NCI-H187 (cell line): ENCODE data around the gene TGFBR3L.
"Not testable (repeated sequence)": the region's sequence is repeated elsewhere in the genome, so short reads cannot be mapped to it uniquely, and the experiment has no call there.

Source experiments
- DNase-seq, 2 experiments: peaks; one replicate each; lab custom pipeline; 2025; lab: John Stamatoyannopoulos, UW

The TGFBR3L gene

GRCh38 chr19:7961082-7961481 is 46.5 kb downstream of the TGFBR3L start:
- DNase-seq = not testable (repeated sequence)

GRCh38 chr19:7961920-7962626 is 47.4 kb downstream of the TGFBR3L start:
- no peak for DNase-seq

GRCh38 chr19:7962644-7963268 is 48.1 kb downstream of the TGFBR3L start:
- no peak for DNase-seq

- no peak for DNase-seq
Observed at GRCh38 chr19:7963566-7963965, 48.9 kb downstream of the TGFBR3L start.

- no peak for DNase-seq
Observed at GRCh38 chr19:7965259-7965841, 50.7 kb downstream of the TGFBR3L start.

- no peak for DNase-seq
Observed at GRCh38 chr19:7965921-7966665, 51.5 kb downstream of the TGFBR3L start.

- DNase-seq = no peak
Observed at GRCh38 chr19:7968008-7968795, 53.6 kb downstream of the TGFBR3L start.
